ENCODE measurements around the gene COLQ.
"Not testable (repeated sequence)": the region's sequence is repeated elsewhere in the genome, so short reads cannot be mapped to it uniquely, and the experiment has no call there.

The COLQ gene

GRCh38 chr3:15410966-15411365, 110.5 kb downstream of the COLQ start:
- DNase-seq: not testable (repeated sequence)

DNA sequence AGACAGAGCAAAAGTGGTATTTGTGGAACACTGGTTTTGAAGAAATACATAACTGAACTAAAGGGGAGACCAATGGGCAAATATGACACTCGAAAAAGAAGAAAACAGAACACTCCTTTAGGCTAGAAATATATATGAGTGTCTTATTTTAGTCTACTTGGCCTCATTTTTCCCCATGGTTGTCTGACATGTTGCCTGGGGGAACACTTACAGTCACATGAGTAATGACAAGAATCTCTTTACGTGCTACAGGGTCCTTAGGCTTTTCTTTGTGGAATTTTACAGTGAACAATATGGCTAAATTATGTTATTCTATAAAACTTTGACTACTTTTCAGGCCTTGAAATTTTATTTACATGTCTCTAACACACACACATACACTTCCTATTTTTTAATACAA, 111.7 kb downstream of the COLQ start:
- no peak for DNase-seq

GRCh38 chr3:15409239-15409638, 112.3 kb downstream of the COLQ start:
- no peak for DNase-seq

- DNase-seq: no peak
Measured at GRCh38 chr3:15405448-15406050, 116.0 kb downstream of the COLQ start.

- DNase-seq: no peak
Measured at GRCh38 chr3:15404767-15405166, 116.7 kb downstream of the COLQ start.

DNA sequence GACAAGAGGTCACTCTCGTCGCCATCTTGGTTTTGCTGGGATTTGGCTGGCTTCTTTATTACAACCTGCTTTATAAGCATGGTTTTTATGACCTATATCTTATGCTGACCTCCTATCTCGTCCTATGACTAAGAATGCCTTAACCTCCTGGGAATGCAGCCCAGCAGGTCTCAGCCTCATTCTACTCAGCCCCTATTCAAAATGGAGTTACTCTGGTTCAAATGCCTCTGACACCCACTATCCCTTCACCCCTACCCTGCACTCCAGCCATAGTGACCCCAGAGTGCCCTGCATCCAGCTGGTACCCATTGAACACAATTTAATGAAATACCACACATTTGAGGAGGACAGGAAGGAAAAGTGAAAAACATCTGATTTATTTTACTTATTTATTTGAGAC, 117.5 kb downstream of the COLQ start:
- no peak for DNase-seq

- DNase-seq: no peak
Measured at GRCh38 chr3:15403495-15403894, 118.0 kb downstream of the COLQ start.

GRCh38 chr3:15401936-15402335, 119.6 kb downstream of the COLQ start:
- no peak for DNase-seq

Data from NCI-H226 (cell line).